ENCODE measurements around the gene HSP90AB1. TPM values are rescaled to one million over a fixed set of nuclear protein-coding genes. Genes with fewer than 3 reads are reported as not detected.

The HSP90AB1 gene
- polyA plus RNA-seq, 1 donor: 991 TPM

GRCh38 chr6:44286285-44286565 lies 39.3 kb downstream of the HSP90AB1 start:
- no peak for DNase-seq (ENCODE audit: low read depth)

GRCh38 chr6:44286747-44287146 lies 39.8 kb downstream of the HSP90AB1 start:
- no peak for DNase-seq (ENCODE audit: low read depth)

GRCh38 chr6:44289726-44290260 lies 42.9 kb downstream of the HSP90AB1 start:
- no peak for DNase-seq (ENCODE audit: low read depth)

GRCh38 chr6:44291841-44292240 lies 44.9 kb downstream of the HSP90AB1 start:
- no peak for DNase-seq (ENCODE audit: low read depth)

- DNase-seq (ENCODE audit: low read depth): no peak
Measured at GRCh38 chr6:44292661-44293365, 45.9 kb downstream of the HSP90AB1 start.

GRCh38 chr6:44294832-44295791 lies 48.2 kb downstream of the HSP90AB1 start:
- DNase-seq (ENCODE audit: low read depth): no peak

- DNase-seq (ENCODE audit: low read depth): no peak
Measured at GRCh38 chr6:44297063-44298038, 50.5 kb downstream of the HSP90AB1 start.

GRCh38 chr6:44298055-44298803 lies 51.3 kb downstream of the HSP90AB1 start:
- no peak for DNase-seq (ENCODE audit: low read depth)

- DNase-seq (ENCODE audit: low read depth): no peak
Measured at GRCh38 chr6:44298864-44299263, 52.0 kb downstream of the HSP90AB1 start.

GRCh38 chr6:44300292-44300823 lies 53.5 kb downstream of the HSP90AB1 start:
- DNase-seq (ENCODE audit: low read depth): no peak

- no peak for DNase-seq (ENCODE audit: low read depth)
Measured at GRCh38 chr6:44301106-44301505, 54.2 kb downstream of the HSP90AB1 start.

- no peak for DNase-seq (ENCODE audit: low read depth)
Measured at GRCh38 chr6:44301782-44302564, 55.1 kb downstream of the HSP90AB1 start.

GRCh38 chr6:44302856-44303255 lies 56.0 kb downstream of the HSP90AB1 start:
- no peak for DNase-seq (ENCODE audit: low read depth)

Other genes with a start within 250 kb of the HSP90AB1 start
- 34.2 TPM for gene MRPL14, start 119.6 kb upstream of the HSP90AB1 start, polyA plus RNA-seq (ENCODE audit: insufficient read length)
- 17.7 TPM for gene TMEM63B, start 119.5 kb upstream of the HSP90AB1 start, polyA plus RNA-seq (ENCODE audit: insufficient read length)
- 0.56 TPM for gene CAPN11, start 88.3 kb upstream of the HSP90AB1 start, polyA plus RNA-seq (ENCODE audit: insufficient read length)
- gene MYMX, start 30.2 kb upstream of the HSP90AB1 start, polyA plus RNA-seq (ENCODE audit: insufficient read length): 21.9 TPM
- 86.2 TPM for gene SLC29A1, start 23.5 kb upstream of the HSP90AB1 start, polyA plus RNA-seq (ENCODE audit: insufficient read length)
- gene SLC35B2, start 10.4 kb downstream of the HSP90AB1 start, polyA plus RNA-seq (ENCODE audit: insufficient read length): 28.8 TPM
- gene NFKBIE, start 18.4 kb downstream of the HSP90AB1 start, polyA plus RNA-seq (ENCODE audit: insufficient read length): 4.6 TPM
- gene TMEM151B, start 23.3 kb downstream of the HSP90AB1 start, polyA plus RNA-seq (ENCODE audit: insufficient read length): 0.25 TPM
- gene AARS2, start 66.2 kb downstream of the HSP90AB1 start, polyA plus RNA-seq (ENCODE audit: insufficient read length): 8.4 TPM
- not detected for gene SPATS1, start 95.5 kb downstream of the HSP90AB1 start, polyA plus RNA-seq (ENCODE audit: insufficient read length)
- gene CDC5L, start 140.6 kb downstream of the HSP90AB1 start, polyA plus RNA-seq (ENCODE audit: insufficient read length): 24.1 TPM